ENCODE results near the gene LRRC2.
"Not testable (repeated sequence)": the region's sequence is repeated elsewhere in the genome, so short reads cannot be mapped to it uniquely, and the experiment has no call there.

Gene LRRC2

GRCh38 chr3:46524008-46524407, 42.1 kb downstream of the LRRC2 start:
- Mint-ChIP-seq H3K27ac (no peak overlapping the region), H3K4me1 (no peaks in the 10 kb centered on the region), H3K36me3 (ENCODE audit: low read depth) (no peaks in the 10 kb centered on the region), H3K9me3 (no peaks in the 10 kb centered on the region), H3K27me3 (ENCODE audit: low read depth) (no peaks in the 10 kb centered on the region), H3K4me3 (no peak overlapping the region)
- TF ChIP-seq CTCF (IDR thresholded peaks at IDR 0.05; ENCODE audit: unreplicated experiment in 3 of 3): no peak

GRCh38 chr3:46523556-46523955, 42.5 kb downstream of the LRRC2 start:
- Mint-ChIP-seq H3K27ac (no peak overlapping the region), H3K4me3 (no peak overlapping the region), H3K27me3 (ENCODE audit: low read depth) (no peaks in the 10 kb centered on the region), H3K9me3 (no peaks in the 10 kb centered on the region), H3K36me3 (ENCODE audit: low read depth) (no peaks in the 10 kb centered on the region), H3K4me1 (no peaks in the 10 kb centered on the region)
- TF ChIP-seq CTCF (IDR thresholded peaks at IDR 0.05; ENCODE audit: unreplicated experiment in 3 of 3): no peak

- not testable (repeated sequence) for H3K27ac Mint-ChIP-seq; H3K27me3 Mint-ChIP-seq (ENCODE audit: low read depth); H3K36me3 Mint-ChIP-seq (ENCODE audit: low read depth); H3K4me1 Mint-ChIP-seq; H3K4me3 Mint-ChIP-seq; H3K9me3 Mint-ChIP-seq
Observed at GRCh38 chr3:46522201-46522600, 43.9 kb downstream of the LRRC2 start.

GRCh38 chr3:46521096-46521495, 45.0 kb downstream of the LRRC2 start:
- Mint-ChIP-seq H3K27me3 (ENCODE audit: low read depth) (no peaks in the 10 kb centered on the region), H3K4me3 (no peak overlapping the region), H3K27ac (no peak overlapping the region), H3K9me3 (no peaks in the 10 kb centered on the region), H3K4me1 (no peaks in the 10 kb centered on the region), H3K36me3 (ENCODE audit: low read depth) (no peaks in the 10 kb centered on the region)
- TF ChIP-seq CTCF (IDR thresholded peaks at IDR 0.05; ENCODE audit: unreplicated experiment in 3 of 3): no peak

GRCh38 chr3:46520531-46520930, 45.6 kb downstream of the LRRC2 start:
- H3K27me3 Mint-ChIP-seq (ENCODE audit: low read depth): no peaks in the 10 kb centered on the region
- no peaks in the 10 kb centered on the region for H3K9me3 Mint-ChIP-seq
- no peak overlapping the region for H3K27ac Mint-ChIP-seq
- H3K4me3 Mint-ChIP-seq: no peak overlapping the region
- TF ChIP-seq CTCF (IDR thresholded peaks at IDR 0.05; ENCODE audit: unreplicated experiment in 3 of 3): no peak
- no peaks in the 10 kb centered on the region for H3K4me1 Mint-ChIP-seq
- H3K36me3 Mint-ChIP-seq (ENCODE audit: low read depth): no peaks in the 10 kb centered on the region

GRCh38 chr3:46519952-46520351, 46.1 kb downstream of the LRRC2 start:
- Mint-ChIP-seq H3K9me3 (no peaks in the 10 kb centered on the region), H3K36me3 (ENCODE audit: low read depth) (no peaks in the 10 kb centered on the region), H3K4me3 (no peak overlapping the region), H3K4me1 (no peaks in the 10 kb centered on the region), H3K27ac (no peak overlapping the region), H3K27me3 (ENCODE audit: low read depth) (no peaks in the 10 kb centered on the region)
- TF ChIP-seq CTCF (IDR thresholded peaks at IDR 0.05; ENCODE audit: unreplicated experiment in 3 of 3): no peak

- H3K27me3 Mint-ChIP-seq (ENCODE audit: low read depth): no peaks in the 10 kb centered on the region
- no peak for TF ChIP-seq CTCF (IDR thresholded peaks at IDR 0.05; ENCODE audit: unreplicated experiment in 3 of 3)
- no peaks in the 10 kb centered on the region for H3K36me3 Mint-ChIP-seq (ENCODE audit: low read depth)
- no peaks in the 10 kb centered on the region for H3K9me3 Mint-ChIP-seq
- H3K27ac Mint-ChIP-seq: no peak overlapping the region
- H3K4me3 Mint-ChIP-seq: no peak overlapping the region
- no peaks in the 10 kb centered on the region for H3K4me1 Mint-ChIP-seq
Observed at GRCh38 chr3:46517784-46518181, 48.3 kb downstream of the LRRC2 start.
